NCI-H446 treated with DMSO at 0.1 percent for 48 hours (cell line): ENCODE measurements around the gene JADE2.

ENCODE experiments used
- DNase-seq: peaks from one replicate; lab custom pipeline; 2025; lab: John Stamatoyannopoulos, UW

Gene JADE2

GRCh38 chr5:134570365-134570758 lies 44.9 kb downstream of the JADE2 start:
- no peak for DNase-seq

- DNase-seq = no peak
Observed at GRCh38 chr5:134570886-134571285, 45.4 kb downstream of the JADE2 start.

GRCh38 chr5:134571693-134572405 lies 46.4 kb downstream of the JADE2 start:
- DNase-seq = no peak

- DNase-seq = no peak
Observed at GRCh38 chr5:134572811-134573210, 47.3 kb downstream of the JADE2 start.

- DNase-seq = no peak
Observed at GRCh38 chr5:134574521-134574920, 49.1 kb downstream of the JADE2 start.

- DNase-seq = no peak
Observed at GRCh38 chr5:134575316-134575715, 49.8 kb downstream of the JADE2 start.

GRCh38 chr5:134576386-134577021 lies 51.0 kb downstream of the JADE2 start:
- no peak for DNase-seq

GRCh38 chr5:134577022-134577795 lies 51.7 kb downstream of the JADE2 start:
- no peak for DNase-seq

- DNase-seq = peak; percentile 8
Observed at GRCh38 chr5:134577796-134578577, 52.5 kb downstream of the JADE2 start.

- DNase-seq = no peak
Observed at GRCh38 chr5:134578578-134579283, 53.3 kb downstream of the JADE2 start.

GRCh38 chr5:134579284-134579771 lies 53.9 kb downstream of the JADE2 start:
- no peak for DNase-seq

GRCh38 chr5:134580001-134580460 lies 54.6 kb downstream of the JADE2 start:
- no peak for DNase-seq

GRCh38 chr5:134581241-134581981 lies 55.9 kb downstream of the JADE2 start:
- DNase-seq = no peak

GRCh38 chr5:134582281-134582680 lies 56.8 kb downstream of the JADE2 start:
- DNase-seq = no peak

- no peak for DNase-seq
Observed at GRCh38 chr5:134582941-134583340, 57.5 kb downstream of the JADE2 start.

- DNase-seq = no peak
Observed at GRCh38 chr5:134583766-134584165, 58.3 kb downstream of the JADE2 start.

GRCh38 chr5:134584662-134585061 lies 59.2 kb downstream of the JADE2 start:
- DNase-seq = no peak

- no peak for DNase-seq
Observed at GRCh38 chr5:134585966-134586365, 60.5 kb downstream of the JADE2 start.

GRCh38 chr5:134586866-134587524 lies 61.5 kb downstream of the JADE2 start:
- DNase-seq = peak; percentile 12
